ENCODE data around the gene MAPK8IP1. TPM values are rescaled to one million over a fixed set of nuclear protein-coding genes. Genes with fewer than 3 reads are reported as not detected.
A peak's percentile ranks its signal among the peaks of the same experiment; 100 is the strongest.
"Not testable (repeated sequence)": the region's sequence is repeated elsewhere in the genome, so short reads cannot be mapped to it uniquely, and the experiment has no call there.

MAPK8IP1 gene
- 0.69 TPM for polyA plus RNA-seq (2013)

- DNase-seq, result peak; percentile 22 to 59 (median 51)
- Histone ChIP-seq H3K9me3 (ENCODE audit: control extremely low read depth in 1 of 5, control insufficient read depth in 4 of 5, insufficient read depth in 2 of 5, low read depth in 1 of 5, low read length in 4 of 5) (no peaks in the 10 kb centered on the region), H3K27me3 (replicated peaks in 2 of 5; ENCODE audit: control insufficient read depth in 4 of 5, insufficient read depth in 5 of 5, low read length in 4 of 5) (peaks cover 0 to 40% (median 8%) of the 10 kb centered on the region in 5 experiments), H3K4me1 (ENCODE audit: control extremely low read depth in 1 of 4, control insufficient read depth in 4 of 4, insufficient read depth in 4 of 4, low read length in 3 of 4) (peaks cover 3 to 13% (median 9%) of the 10 kb centered on the region in 4 experiments), H3K27ac (ENCODE audit: insufficient read depth in 1 of 2, low read depth in 1 of 2, low read length in 2 of 2, poor library complexity in 1 of 2, severe bottlenecking in 2 of 2) (no peak within 1 kb of the TSS), H3K36me3 (ENCODE audit: control insufficient read depth in 4 of 4, insufficient read depth in 4 of 4, low read length in 3 of 4) (peaks cover 5 to 24% (median 13%) of the 10 kb centered on the region in 4 experiments), H3K4me3 (ENCODE audit: control insufficient read depth in 1 of 7, extremely low read depth in 1 of 7, insufficient read depth in 4 of 7, low read depth in 2 of 7, low read length in 6 of 7) (peak within 1 kb of the TSS; percentile 46 to 71 (median 56))
- ChIA-PET POLR2A (no interaction called here), CTCF (interaction anchor here (1.2 kb wide), 1 partner anchor 10 kb away, joined by 3 read pairs; no protein-coding TSS in a partner anchor)
- WGBS (ENCODE audit: insufficient coverage), result 1% methylated on average over 65 of the region's 73 CpGs
These were observed at the start of gene MAPK8IP1 for GRCh38 chr11:45885274-45885920. MAPK8IP1 (plus strand) TSS chr11:45885651; CDS start chr11:45885821, 170 bp downstream.

- WGBS (ENCODE audit: insufficient coverage), result 97% methylated on average over 5 of the region's 6 CpGs
- H3K36me3 ChIP-seq (ENCODE audit: control insufficient read depth in 4 of 4, insufficient read depth in 4 of 4, low read length in 3 of 4), result no peaks in the 10 kb centered on the region
- POLR2A ChIA-PET, result no interaction called here
- H3K4me1 ChIP-seq (ENCODE audit: control extremely low read depth in 1 of 4, control insufficient read depth in 4 of 4, insufficient read depth in 4 of 4, low read length in 3 of 4), result peaks cover 0 to 11% (median 5%) of the 10 kb centered on the region in 4 experiments
- CTCF ChIA-PET, result no interaction called here
- no peak overlapping the region for H3K27ac ChIP-seq (ENCODE audit: insufficient read depth in 1 of 2, low read depth in 1 of 2, low read length in 2 of 2, poor library complexity in 1 of 2, severe bottlenecking in 2 of 2)
- H3K9me3 ChIP-seq (ENCODE audit: control extremely low read depth in 1 of 5, control insufficient read depth in 4 of 5, insufficient read depth in 2 of 5, low read depth in 1 of 5, low read length in 4 of 5), result no peaks in the 10 kb centered on the region
- H3K27me3 ChIP-seq (replicated peaks in 2 of 5; ENCODE audit: control insufficient read depth in 4 of 5, insufficient read depth in 5 of 5, low read length in 4 of 5), result no peaks in the 10 kb centered on the region
- no peak overlapping the region for H3K4me3 ChIP-seq (ENCODE audit: control insufficient read depth in 1 of 7, extremely low read depth in 1 of 7, insufficient read depth in 4 of 7, low read depth in 2 of 7, low read length in 6 of 7)
- DNase-seq, result no peak
These were observed 46.2 kb upstream of the MAPK8IP1 start for GRCh38 chr11:45839204-45839603.

GRCh38 chr11:45840251-45840650, 45.2 kb upstream of the MAPK8IP1 start:
- H3K27ac ChIP-seq (ENCODE audit: insufficient read depth in 1 of 2, low read depth in 1 of 2, low read length in 2 of 2, poor library complexity in 1 of 2, severe bottlenecking in 2 of 2); CTCF ChIA-PET; DNase-seq; H3K4me1 ChIP-seq (ENCODE audit: control extremely low read depth in 1 of 4, control insufficient read depth in 4 of 4, insufficient read depth in 4 of 4, low read length in 3 of 4); H3K36me3 ChIP-seq (ENCODE audit: control insufficient read depth in 4 of 4, insufficient read depth in 4 of 4, low read length in 3 of 4); POLR2A ChIA-PET; H3K4me3 ChIP-seq (ENCODE audit: control insufficient read depth in 1 of 7, extremely low read depth in 1 of 7, insufficient read depth in 4 of 7, low read depth in 2 of 7, low read length in 6 of 7); H3K9me3 ChIP-seq (ENCODE audit: control extremely low read depth in 1 of 5, control insufficient read depth in 4 of 5, insufficient read depth in 2 of 5, low read depth in 1 of 5, low read length in 4 of 5); H3K27me3 ChIP-seq (replicated peaks in 2 of 5; ENCODE audit: control insufficient read depth in 4 of 5, insufficient read depth in 5 of 5, low read length in 4 of 5): not testable (repeated sequence)
- WGBS (ENCODE audit: insufficient coverage), result 93% methylated on average over 10 of the region's 13 CpGs

- POLR2A ChIA-PET, result interaction anchor here (0.7 kb wide), 2 partner anchors 16 to 31 kb away, joined by 3 to 4 read pairs; no protein-coding TSS in a partner anchor
These were observed 42.1 kb upstream of the MAPK8IP1 start for GRCh38 chr11:45843158-45843924.

GRCh38 chr11:45844822-45845578, 40.5 kb upstream of the MAPK8IP1 start:
- Histone ChIP-seq H3K27ac (ENCODE audit: insufficient read depth in 1 of 2, low read depth in 1 of 2, low read length in 2 of 2, poor library complexity in 1 of 2, severe bottlenecking in 2 of 2) (no peak overlapping the region), H3K36me3 (ENCODE audit: control insufficient read depth in 4 of 4, insufficient read depth in 4 of 4, low read length in 3 of 4) (no peaks in the 10 kb centered on the region), H3K27me3 (replicated peaks in 2 of 5; ENCODE audit: control insufficient read depth in 4 of 5, insufficient read depth in 5 of 5, low read length in 4 of 5) (no peaks in the 10 kb centered on the region), H3K4me3 (ENCODE audit: control insufficient read depth in 1 of 7, extremely low read depth in 1 of 7, insufficient read depth in 4 of 7, low read depth in 2 of 7, low read length in 6 of 7) (no peak overlapping the region), H3K4me1 (ENCODE audit: control extremely low read depth in 1 of 4, control insufficient read depth in 4 of 4, insufficient read depth in 4 of 4, low read length in 3 of 4) (peaks cover 3 to 26% (median 17%) of the 10 kb centered on the region in 4 experiments), H3K9me3 (ENCODE audit: control extremely low read depth in 1 of 5, control insufficient read depth in 4 of 5, insufficient read depth in 2 of 5, low read depth in 1 of 5, low read length in 4 of 5) (no peaks in the 10 kb centered on the region)
- DNase-seq, result peak in 2 of 3 donors; percentile 20 to 24
- WGBS (ENCODE audit: insufficient coverage), result no CpG with 5 or more reads among the region's 3 CpGs
- ChIA-PET CTCF (interaction anchor here (0.6 to 2.1 kb wide), 6 partner anchors 10 to 484 kb away, joined by 3 to 7 read pairs (median 4); no protein-coding TSS in a partner anchor), POLR2A (no interaction called here)

More at GRCh38 chr11:45843158-45843924, 42.1 kb upstream of the MAPK8IP1 start:
- Histone ChIP-seq H3K4me1 (ENCODE audit: control extremely low read depth in 1 of 4, control insufficient read depth in 4 of 4, insufficient read depth in 4 of 4, low read length in 3 of 4) (peaks cover 3 to 18% (median 13%) of the 10 kb centered on the region in 4 experiments), H3K27ac (ENCODE audit: insufficient read depth in 1 of 2, low read depth in 1 of 2, low read length in 2 of 2, poor library complexity in 1 of 2, severe bottlenecking in 2 of 2) (peak overlapping the region; percentile 50 to 72), H3K27me3 (replicated peaks in 2 of 5; ENCODE audit: control insufficient read depth in 4 of 5, insufficient read depth in 5 of 5, low read length in 4 of 5) (no peaks in the 10 kb centered on the region), H3K9me3 (ENCODE audit: control extremely low read depth in 1 of 5, control insufficient read depth in 4 of 5, insufficient read depth in 2 of 5, low read depth in 1 of 5, low read length in 4 of 5) (no peaks in the 10 kb centered on the region), H3K4me3 (ENCODE audit: control insufficient read depth in 1 of 7, extremely low read depth in 1 of 7, insufficient read depth in 4 of 7, low read depth in 2 of 7, low read length in 6 of 7) (peak overlapping the region in 3 of 7 experiments; percentile 37 to 65 (median 59)), H3K36me3 (ENCODE audit: control insufficient read depth in 4 of 4, insufficient read depth in 4 of 4, low read length in 3 of 4) (no peaks in the 10 kb centered on the region)
- DNase-seq, result peak; percentile 91 to 96 (median 96)
- 20% methylated on average over 22 of the region's 22 CpGs for WGBS (ENCODE audit: insufficient coverage)
- CTCF ChIA-PET, result interaction anchor here (0.6 to 1.5 kb wide), 13 partner anchors 8 to 1622 kb away, joined by 3 to 11 read pairs (median 4); no protein-coding TSS in a partner anchor

- H3K27me3 ChIP-seq (replicated peaks in 2 of 5; ENCODE audit: control insufficient read depth in 4 of 5, insufficient read depth in 5 of 5, low read length in 4 of 5), result no peaks in the 10 kb centered on the region
- no peak overlapping the region for H3K27ac ChIP-seq (ENCODE audit: insufficient read depth in 1 of 2, low read depth in 1 of 2, low read length in 2 of 2, poor library complexity in 1 of 2, severe bottlenecking in 2 of 2)
- 93% methylated on average over 3 of the region's 4 CpGs for WGBS (ENCODE audit: insufficient coverage)
- DNase-seq, result no peak
- H3K4me1 ChIP-seq (ENCODE audit: control extremely low read depth in 1 of 4, control insufficient read depth in 4 of 4, insufficient read depth in 4 of 4, low read length in 3 of 4), result peaks cover 3 to 26% (median 17%) of the 10 kb centered on the region in 4 experiments
- H3K36me3 ChIP-seq (ENCODE audit: control insufficient read depth in 4 of 4, insufficient read depth in 4 of 4, low read length in 3 of 4), result peaks cover 0 to 4% (median 0%) of the 10 kb centered on the region in 4 experiments
- peak overlapping the region in 1 of 7 experiments; percentile 87 for H3K4me3 ChIP-seq (ENCODE audit: control insufficient read depth in 1 of 7, extremely low read depth in 1 of 7, insufficient read depth in 4 of 7, low read depth in 2 of 7, low read length in 6 of 7)
- ChIA-PET CTCF (interaction anchor here (0.6 to 2.1 kb wide), 5 partner anchors 11 to 462 kb away, joined by 3 to 6 read pairs (median 3); no protein-coding TSS in a partner anchor), POLR2A (no interaction called here)
- no peaks in the 10 kb centered on the region for H3K9me3 ChIP-seq (ENCODE audit: control extremely low read depth in 1 of 5, control insufficient read depth in 4 of 5, insufficient read depth in 2 of 5, low read depth in 1 of 5, low read length in 4 of 5)
These were observed 39.2 kb upstream of the MAPK8IP1 start for GRCh38 chr11:45846174-45846675.
